Type B pancreatic cell (in vitro differentiated cells): ENCODE measurements around the gene MED12. TPM values are rescaled to one million over a fixed set of nuclear protein-coding genes. Genes with fewer than 3 reads are reported as not detected.

Experiments
- DNase-seq: peaks from one replicate; pipeline ENCODE4 v3.0.0; 2021; ENCODE audit warnings: mixed read lengths; ENCODE audit not compliant: unreplicated experiment; ENCODE audit errors: extremely low spot score
- H3K27ac Mint-ChIP-seq: 2 replicates; pipeline ENCODE4 v1.8.0; 2021; ENCODE audit warnings: mild to moderate bottlenecking, mixed read lengths
- H3K27me3 Mint-ChIP-seq: 2 replicates; pipeline ENCODE4 v1.8.0; 2021; ENCODE audit warnings: mixed read lengths
- H3K36me3 Mint-ChIP-seq: 2 replicates; pipeline ENCODE4 v1.8.0; 2021; ENCODE audit warnings: mixed read lengths
- H3K4me1 Mint-ChIP-seq: one replicate; pipeline ENCODE4 v1.8.0; 2021; ENCODE audit warnings: mixed read lengths; ENCODE audit not compliant: unreplicated experiment
- H3K4me3 Mint-ChIP-seq: 2 replicates; pipeline ENCODE4 v1.8.0; 2021; ENCODE audit warnings: mild to moderate bottlenecking, mixed read lengths
- H3K9me3 Mint-ChIP-seq: 2 replicates; pipeline ENCODE4 v1.8.0; 2021; ENCODE audit warnings: mixed read lengths
- CTCF ChIP-seq: fragments of 200-600 bp; sonication (generic); conservative IDR thresholded peaks from 2 replicates; pipeline ENCODE4 v1.5.0; 2021; ENCODE audit warnings: antibody characterized with exemption, mild to moderate bottlenecking
- total RNA-seq: library from RNA; stranded (reverse); gene quantifications from 2 replicates; pipeline ENCODE4 v1.2.1, GENCODE V29; 2021; ENCODE audit warnings: low replicate concordance

The MED12 gene
- total RNA-seq, 1 donor from 2014 or later = 77.2 TPM

GRCh38 chrX:71154196-71154595 lies 35.8 kb downstream of the MED12 start:
- Mint-ChIP-seq H3K4me1 (no peaks in the 10 kb centered on the region), H3K36me3 (peaks cover 6% of the 10 kb centered on the region), H3K4me3 (no peak overlapping the region), H3K9me3 (no peaks in the 10 kb centered on the region), H3K27me3 (no peaks in the 10 kb centered on the region), H3K27ac (no peak overlapping the region)
- DNase-seq = no peak
- no peak for TF ChIP-seq CTCF

GRCh38 chrX:71154641-71155040 lies 36.2 kb downstream of the MED12 start:
- Mint-ChIP-seq H3K36me3 (peaks cover 6% of the 10 kb centered on the region), H3K4me1 (no peaks in the 10 kb centered on the region), H3K27me3 (no peaks in the 10 kb centered on the region), H3K27ac (no peak overlapping the region), H3K9me3 (no peaks in the 10 kb centered on the region), H3K4me3 (no peak overlapping the region)
- DNase-seq = no peak
- TF ChIP-seq CTCF = no peak

- H3K4me3 Mint-ChIP-seq = no peak overlapping the region
- DNase-seq = no peak
- TF ChIP-seq CTCF = no peak
- H3K36me3 Mint-ChIP-seq = peaks cover 6% of the 10 kb centered on the region
- no peaks in the 10 kb centered on the region for H3K9me3 Mint-ChIP-seq
- no peak overlapping the region for H3K27ac Mint-ChIP-seq
- no peaks in the 10 kb centered on the region for H3K27me3 Mint-ChIP-seq
- no peaks in the 10 kb centered on the region for H3K4me1 Mint-ChIP-seq
These were observed 40.2 kb downstream of the MED12 start for GRCh38 chrX:71158603-71159002.

- TF ChIP-seq CTCF = no peak
- no peak for DNase-seq
- H3K27ac Mint-ChIP-seq = no peak overlapping the region
- H3K4me3 Mint-ChIP-seq = no peak overlapping the region
- H3K27me3 Mint-ChIP-seq = no peaks in the 10 kb centered on the region
- H3K4me1 Mint-ChIP-seq = no peaks in the 10 kb centered on the region
- H3K36me3 Mint-ChIP-seq = peaks cover 6% of the 10 kb centered on the region
- no peaks in the 10 kb centered on the region for H3K9me3 Mint-ChIP-seq
These were observed 40.9 kb downstream of the MED12 start for GRCh38 chrX:71159335-71159734.

- Mint-ChIP-seq H3K27ac (no peak overlapping the region), H3K9me3 (no peaks in the 10 kb centered on the region), H3K36me3 (peaks cover 6% of the 10 kb centered on the region), H3K4me1 (no peaks in the 10 kb centered on the region), H3K27me3 (no peaks in the 10 kb centered on the region), H3K4me3 (no peak overlapping the region)
- no peak for DNase-seq
- no peak for TF ChIP-seq CTCF
These were observed 42.1 kb downstream of the MED12 start for GRCh38 chrX:71160475-71160874.

- Mint-ChIP-seq H3K27me3 (no peaks in the 10 kb centered on the region), H3K4me3 (no peak overlapping the region), H3K27ac (no peak overlapping the region), H3K36me3 (no peaks in the 10 kb centered on the region), H3K4me1 (no peaks in the 10 kb centered on the region), H3K9me3 (no peaks in the 10 kb centered on the region)
- TF ChIP-seq CTCF = no peak
- DNase-seq = no peak
These were observed 44.6 kb downstream of the MED12 start for GRCh38 chrX:71162981-71163380.
